HG03103 (cell line): ENCODE data around the gene AHNAK.
"Not testable (repeated sequence)": the region's sequence is repeated elsewhere in the genome, so short reads cannot be mapped to it uniquely, and the experiment has no call there.

Experiments
- ATAC-seq: cut with Tn5 transposase; IDR thresholded peaks from one replicate; pipeline ENCODE4 v1.9.1; 2021; ENCODE audit warnings: low read depth; ENCODE audit not compliant: unreplicated experiment

Gene AHNAK

DNA sequence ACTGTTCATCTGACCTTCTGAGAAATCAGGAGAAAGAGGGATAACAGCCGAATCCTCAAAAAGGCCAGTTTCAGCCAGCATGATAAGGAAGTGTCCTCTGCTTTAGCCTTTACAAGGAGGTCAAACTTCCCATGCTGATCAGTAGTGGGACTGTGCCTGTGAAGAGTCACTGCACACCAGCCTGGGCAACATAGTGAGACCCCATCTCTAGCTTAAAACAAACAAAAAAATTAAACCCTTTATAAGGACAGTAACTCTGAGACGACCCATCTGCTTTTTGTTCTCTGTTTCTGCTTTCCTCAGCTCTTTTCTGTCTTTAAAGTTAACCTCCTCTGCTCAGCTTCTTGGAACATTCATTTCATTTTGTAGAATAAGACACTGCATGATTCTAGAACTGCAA, 78.0 kb downstream of the AHNAK start:
- no peak for ATAC-seq

DNA sequence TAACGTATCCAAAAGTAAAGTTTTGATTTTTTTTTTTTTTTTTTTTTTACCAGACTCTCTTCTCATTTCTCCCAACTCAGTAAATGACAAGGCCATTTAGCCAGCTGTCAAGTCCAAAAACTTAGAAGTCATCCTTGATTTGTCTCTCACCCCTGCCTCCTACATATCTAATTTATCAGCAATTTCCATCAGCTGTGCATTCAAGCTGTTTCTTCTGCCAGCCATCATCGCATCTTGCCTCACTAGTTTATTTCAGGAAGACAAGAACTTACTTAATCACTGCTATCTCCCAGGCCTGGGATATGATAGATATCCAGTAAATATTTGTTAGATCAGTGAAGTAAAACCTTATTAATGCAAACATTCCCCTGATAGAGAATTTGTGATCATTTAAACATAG, 80.2 kb downstream of the AHNAK start:
- ATAC-seq: no peak

DNA sequence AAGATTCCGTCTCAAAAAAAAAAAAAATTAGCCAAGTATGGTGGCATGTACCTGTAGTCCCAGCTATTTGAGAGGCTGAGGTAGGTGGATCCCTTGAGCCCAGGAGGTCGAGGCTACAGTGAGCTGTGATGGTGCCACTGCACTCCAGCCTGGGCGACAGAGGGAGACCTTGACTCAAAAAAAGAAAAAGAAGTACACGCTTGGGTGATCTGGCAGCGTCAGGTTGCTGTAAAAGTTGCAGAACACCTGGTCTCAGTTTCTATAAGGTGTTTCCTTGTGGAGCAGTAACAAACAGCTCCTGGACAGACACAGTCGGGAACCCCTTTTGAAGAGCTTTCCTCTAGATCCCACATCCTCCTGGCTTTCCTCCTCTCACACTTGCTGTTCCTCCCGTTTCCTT, 82.0 kb downstream of the AHNAK start:
- ATAC-seq: no peak

DNA sequence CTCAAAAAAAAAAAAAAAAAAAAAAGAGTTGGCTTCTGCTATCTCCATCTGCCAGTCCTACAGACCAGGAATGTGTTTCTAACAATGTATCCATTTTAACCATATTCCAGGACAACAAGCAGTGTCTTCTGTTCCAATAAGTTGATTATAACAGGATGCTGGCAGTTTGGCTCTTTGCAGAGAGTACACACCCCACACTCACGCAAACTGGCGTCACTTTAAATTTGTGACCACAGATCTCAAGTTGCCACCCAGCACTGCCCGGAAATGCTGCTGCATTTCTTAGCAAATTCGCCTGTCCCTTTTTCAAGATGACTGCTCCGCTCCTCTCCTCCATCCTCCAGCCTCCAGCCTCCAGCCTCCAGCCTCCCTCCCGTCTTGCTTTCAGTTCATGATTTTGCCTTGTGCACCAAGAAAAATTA, 83.5 kb downstream of the AHNAK start:
- ATAC-seq: no peak

DNA sequence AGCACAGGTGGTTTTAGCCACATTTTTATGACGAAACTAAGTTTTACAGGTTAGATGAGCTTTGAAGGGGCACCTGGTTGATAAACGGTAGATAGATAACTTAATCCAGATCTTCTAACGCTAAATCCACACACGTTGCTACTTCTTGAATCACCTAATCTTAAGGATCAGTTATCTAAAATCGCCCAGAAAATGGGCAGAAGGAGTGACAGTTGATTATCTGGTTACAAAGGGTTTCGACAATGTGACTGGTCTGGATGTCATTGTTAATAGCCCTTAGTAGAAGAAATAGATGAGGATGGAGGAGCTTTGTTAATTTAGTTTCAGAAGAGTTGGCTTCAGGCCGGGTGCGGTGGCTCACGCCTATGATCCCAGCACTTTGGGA, 84.1 kb downstream of the AHNAK start:
- ATAC-seq: no peak

DNA sequence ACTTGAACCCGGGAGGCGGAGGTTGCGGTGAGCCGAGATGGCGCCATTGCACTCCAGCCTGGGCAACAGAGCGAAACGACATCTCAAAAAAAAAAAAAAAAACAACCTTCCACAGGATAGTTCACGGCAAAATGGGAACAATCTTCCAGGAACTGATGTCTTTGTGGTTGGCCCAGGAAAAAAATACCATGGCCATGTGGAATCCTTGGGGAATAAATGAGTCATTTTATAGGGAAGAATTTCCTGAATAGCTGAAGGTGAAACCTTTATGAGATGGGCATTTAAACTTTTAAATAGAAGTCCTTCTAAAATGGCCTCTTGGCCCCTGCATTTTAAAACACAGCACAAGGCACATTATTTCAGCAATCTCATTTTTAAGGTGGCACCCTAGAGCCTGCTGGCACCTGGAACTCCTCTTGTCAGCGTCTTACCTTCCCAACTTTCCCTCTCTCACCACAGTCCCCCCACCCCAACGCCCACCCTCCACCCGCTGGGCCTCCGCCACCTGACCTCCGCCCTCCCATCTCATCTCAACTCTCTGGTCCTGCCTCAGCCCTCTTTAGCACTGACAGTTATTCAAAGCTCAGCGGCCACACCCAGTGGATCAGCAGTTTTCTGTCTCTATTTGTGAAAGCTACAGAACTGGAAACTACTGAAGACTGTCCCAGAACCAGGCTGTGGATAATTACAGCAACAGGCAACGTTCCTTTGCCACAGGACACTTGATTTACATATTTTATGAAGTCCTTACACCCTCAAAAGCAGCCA, 84.7 kb downstream of the AHNAK start:
- ATAC-seq: no peak

DNA sequence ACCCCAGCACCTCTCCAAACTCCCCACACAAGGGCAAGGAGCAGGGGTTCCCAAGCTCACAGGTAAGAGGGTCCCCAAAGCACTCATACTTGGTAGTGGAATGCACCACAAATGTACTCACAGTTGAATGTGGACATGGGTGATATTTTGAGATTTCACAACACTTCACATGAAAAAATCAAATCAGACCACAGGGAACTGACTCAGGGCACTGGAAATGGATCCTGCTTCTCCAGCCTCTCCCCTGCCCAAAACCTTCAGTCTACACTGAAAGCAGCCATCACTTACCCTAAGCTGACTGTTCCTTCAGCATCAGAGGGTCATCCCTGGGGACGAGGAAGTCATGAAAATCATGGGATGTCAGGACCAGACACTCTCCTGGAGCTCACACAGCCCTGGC, 87.5 kb downstream of the AHNAK start:
- no peak for ATAC-seq

DNA sequence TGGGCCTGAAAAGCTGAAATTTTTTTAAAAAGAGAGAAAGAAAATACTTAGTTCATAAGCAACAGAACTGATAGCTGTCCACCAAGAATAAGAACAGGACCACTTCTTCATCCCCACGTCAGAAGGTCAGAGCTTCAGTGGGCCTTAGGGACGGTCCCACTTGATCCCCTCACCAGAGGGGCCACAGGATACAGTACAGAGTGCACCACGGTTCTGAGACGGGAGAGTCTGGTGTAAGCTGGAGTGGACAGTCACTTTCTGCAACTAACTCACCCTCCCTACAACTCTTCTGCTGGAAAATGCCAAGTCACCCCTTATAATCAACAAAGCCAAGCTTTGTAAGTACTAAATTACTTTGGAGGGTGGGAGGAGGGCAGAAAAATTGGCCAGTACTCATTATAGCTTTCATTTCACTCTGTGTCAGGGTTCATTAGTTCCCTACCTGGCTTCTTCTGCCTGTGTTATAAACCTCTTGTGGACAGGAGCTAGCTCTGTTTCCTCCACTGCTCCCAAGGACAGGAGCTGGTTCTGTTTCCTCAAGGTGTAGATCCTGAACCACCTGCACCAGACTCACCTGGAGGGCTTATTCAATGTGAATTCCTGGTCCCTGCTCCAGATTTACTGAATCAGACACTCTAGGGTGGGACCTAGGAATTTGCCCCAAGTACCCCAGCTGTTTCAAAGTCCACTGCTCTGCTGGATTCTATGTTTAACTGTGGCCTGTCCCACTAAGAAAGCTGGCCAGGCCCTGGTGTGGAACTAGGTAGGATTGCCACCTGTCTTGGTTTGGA, 88.2 kb downstream of the AHNAK start:
- no peak for ATAC-seq

DNA sequence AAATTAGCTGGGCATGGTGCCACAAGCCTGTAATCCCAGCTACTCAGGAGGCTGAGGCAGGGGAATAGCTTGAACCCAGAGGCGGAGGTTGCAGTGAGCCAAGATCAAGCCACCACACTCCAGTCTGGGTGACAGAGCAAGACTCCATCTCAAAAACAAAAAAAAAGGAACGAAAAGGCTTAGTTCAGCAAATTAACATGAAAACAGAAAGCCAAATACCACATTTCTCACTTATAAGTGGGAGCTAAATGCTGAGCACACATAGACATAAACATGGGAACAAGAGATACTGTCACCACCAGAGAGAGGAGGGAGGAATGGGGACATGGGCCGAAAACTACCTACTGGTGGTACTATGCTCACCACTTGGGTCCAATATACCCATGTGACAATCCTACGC, 89.1 kb downstream of the AHNAK start:
- ATAC-seq: no peak

DNA sequence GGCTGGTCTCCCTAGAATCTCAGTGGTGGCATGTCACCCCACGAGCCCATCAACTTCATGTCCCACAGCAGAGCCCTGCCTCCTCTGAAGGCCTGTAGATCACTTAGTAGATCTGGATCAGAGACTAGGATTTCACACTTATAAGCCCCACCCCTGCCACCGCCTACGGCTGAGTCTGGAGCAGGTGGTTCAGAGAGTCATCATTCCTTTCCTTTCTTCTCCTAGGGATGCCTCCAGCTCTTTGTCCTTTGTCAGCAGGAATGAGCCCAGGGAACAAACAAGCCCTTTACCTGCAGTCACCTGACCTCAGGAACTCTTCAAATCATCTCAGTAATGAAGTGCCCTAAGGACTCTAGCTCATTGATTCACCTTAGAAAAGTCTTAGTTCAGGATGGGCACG, 90.0 kb downstream of the AHNAK start:
- ATAC-seq: no peak

DNA sequence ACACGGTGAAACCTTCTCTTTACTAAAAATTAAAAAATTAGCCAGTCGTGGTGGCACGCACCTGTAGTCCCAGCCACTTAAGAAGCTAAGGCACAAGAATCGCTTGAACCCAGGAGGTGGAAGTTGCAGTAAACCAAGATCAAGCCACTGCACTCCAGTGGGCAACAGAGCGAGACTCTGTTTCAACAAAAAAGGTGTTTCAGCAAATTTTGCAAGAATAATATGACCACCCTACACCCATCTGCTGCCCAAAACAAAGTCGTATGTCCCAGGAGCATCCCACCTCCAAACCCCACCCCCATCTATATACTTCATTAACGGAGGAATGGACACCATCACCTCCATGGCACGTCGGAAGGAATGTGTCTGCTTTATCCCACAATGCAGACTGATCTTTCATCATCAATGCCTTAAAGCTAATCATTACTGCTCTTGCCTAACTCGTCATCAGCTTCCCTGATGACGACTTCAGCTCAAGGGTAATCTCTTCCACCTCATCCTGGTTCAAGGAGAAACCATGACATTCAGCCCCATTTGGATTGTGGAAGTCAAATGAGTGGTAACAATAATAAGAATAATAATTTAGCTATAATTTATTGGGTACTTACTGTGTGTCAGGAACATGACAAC, 93.7 kb downstream of the AHNAK start:
- no peak for ATAC-seq

DNA sequence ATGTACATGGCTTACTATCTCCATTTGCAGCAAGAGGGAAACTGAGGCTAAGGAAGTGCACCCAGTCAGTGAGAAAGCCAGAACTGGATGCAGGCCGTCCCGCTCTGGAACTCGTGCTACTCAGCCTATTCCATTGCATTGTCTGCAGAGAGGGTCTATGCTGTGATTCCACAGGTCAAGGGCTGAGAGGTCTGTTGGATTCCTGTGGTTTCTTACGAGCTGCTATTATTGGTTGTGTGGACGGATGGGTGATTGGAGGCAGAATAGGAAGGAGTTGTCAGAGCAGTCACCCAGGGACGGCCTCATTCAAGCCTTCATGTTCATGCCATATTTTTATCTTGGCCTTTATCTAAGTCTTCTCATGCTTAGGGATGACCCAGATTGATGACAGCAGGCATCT, 94.3 kb downstream of the AHNAK start:
- ATAC-seq: no peak

DNA sequence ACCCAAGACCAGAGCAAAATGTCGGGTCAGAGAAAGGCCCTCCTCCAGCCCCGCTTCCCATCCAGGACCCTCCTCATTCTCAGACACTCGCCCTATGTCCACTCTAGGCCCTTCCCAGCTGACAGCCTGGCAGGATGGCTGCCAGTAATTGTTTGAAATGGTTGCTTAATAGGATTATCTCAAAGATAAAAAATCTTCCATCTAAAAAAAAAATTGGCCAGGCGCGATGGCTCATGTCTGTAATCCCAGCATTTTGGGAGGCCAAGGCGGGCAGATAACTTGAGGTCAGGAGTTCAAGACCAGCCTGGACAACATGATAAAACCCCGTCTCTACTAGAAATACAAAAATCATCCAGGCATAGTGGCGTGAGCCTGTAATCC, 95.4 kb downstream of the AHNAK start:
- ATAC-seq: no peak

DNA sequence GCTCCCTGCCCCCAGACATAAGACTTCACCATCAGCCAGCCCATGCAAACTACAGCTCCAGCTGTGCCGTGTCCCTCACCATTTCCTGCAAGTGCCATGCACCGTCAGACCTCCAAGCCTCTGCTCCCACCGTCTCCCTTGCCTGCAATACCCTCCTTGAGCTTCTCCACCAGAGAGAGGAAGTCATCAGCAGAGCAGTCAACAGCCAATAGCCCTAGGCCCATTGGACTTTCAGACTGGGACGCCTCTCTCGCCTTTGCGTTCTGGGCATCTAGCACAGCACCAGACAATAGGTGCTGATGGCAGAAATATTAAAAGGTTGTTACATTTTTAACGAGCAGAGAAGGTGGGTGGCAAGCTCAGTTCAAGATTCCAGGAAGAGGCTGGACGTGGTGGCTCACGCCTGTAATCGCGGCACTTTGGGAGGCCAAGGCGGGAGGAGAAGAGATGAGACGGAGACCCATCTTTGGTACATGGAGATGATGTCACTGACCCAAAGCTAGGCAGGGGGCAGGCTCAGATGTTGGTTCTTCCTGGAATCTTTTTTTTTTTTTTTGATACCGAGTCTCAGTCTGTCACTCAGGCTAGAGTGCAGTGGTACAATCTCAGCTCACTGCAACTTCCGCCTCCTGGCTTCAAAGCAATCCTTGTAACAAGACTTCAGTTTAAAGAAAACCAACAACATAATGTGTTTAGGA, 95.9 kb downstream of the AHNAK start:
- no peak for ATAC-seq

DNA sequence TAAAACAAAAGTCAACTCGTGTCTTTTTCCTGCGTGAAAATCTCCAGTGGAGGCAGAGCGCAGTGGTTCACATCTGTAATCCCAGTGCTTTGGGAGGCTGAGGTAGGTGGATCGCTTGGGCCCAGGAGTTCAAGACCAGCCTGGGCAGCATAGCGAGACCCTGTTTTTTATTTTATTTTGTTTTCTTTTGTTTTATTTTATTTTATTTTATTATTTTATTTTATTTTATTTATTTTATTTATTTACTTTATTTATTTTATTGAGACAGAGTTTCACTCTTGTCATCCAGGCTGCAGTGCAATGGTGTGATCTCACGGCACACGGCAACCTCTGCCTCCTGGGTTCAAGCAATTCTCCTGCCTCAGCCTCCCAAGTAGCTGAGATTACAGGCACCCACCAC, 96.7 kb downstream of the AHNAK start:
- not testable (repeated sequence) for ATAC-seq

DNA sequence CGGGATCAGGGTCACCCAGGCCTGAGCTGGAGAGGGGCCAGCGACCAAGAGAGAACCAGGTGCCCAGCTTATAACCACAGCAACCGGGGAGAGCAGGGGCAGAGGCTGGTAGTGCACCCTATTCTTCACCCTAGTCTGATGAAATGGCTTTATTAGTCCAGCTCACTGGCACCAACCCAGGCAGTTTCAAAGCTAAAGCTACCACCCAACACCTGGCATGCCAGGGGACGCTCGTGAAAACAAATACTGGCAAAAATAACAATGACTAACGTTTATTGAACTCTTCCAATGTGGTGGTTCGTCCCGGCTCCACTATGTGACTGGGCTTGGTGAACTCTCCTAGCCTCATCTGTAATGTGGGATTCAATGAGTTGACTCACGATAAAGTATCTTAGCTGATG, 97.2 kb downstream of the AHNAK start:
- no peak for ATAC-seq

DNA sequence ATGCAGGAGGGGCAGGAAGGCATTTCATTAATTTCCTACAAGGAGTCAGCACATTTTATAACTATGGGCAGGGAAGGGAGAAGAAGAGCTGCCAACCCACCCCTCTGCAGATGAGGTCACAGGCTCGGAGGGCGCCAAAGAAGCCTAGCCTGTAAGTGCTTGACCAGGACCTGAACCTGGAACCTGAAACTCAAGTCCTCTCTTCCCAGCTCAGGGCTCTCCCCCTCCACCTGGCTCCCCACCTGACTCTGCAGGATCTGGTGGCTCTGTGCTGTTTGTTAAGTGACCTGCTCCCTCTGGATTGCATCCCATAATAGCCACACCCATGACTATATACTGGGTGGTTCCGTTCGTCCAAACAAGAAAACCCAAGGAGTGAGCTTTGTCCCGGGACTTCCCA, 100.5 kb downstream of the AHNAK start:
- ATAC-seq: no peak

DNA sequence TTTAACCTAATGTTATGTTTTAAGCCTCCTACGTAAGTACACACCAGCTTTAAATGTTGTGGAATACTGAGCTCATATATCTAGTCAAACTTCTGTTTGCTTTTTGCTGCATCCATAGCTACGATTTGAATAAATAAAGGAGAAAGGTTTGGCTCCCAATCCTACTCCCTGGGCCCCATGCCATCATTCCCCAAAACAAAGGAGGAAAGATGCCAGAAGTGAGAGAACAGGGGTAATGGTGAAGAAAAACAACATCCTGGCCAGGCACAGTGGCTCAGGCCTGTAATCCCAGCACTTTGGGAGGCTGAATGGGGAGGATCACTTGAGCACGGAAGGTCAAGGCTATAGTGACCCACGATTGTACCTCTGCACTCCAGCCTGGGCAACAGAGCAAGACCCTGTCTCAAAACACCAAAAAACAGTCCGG, 101.3 kb downstream of the AHNAK start:
- ATAC-seq: no peak

DNA sequence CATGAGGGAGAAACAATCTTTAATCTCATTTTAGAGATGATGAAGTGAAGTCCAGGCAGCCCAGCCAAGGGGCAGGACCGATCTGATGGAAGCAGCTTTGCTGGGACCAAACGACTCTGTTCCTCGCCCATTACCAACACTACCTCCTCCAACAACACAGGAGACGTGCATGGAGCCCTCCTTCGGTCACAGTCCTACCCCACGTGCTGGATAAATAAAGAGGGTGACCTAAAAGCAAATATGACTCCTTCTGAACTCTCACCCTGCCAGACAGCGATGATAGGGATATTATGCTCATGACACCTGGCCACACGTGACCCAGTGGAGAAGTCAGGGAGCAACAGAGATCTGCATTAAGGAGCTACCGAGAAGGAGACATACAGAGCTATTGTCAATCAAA, 101.8 kb downstream of the AHNAK start:
- ATAC-seq: no peak

DNA sequence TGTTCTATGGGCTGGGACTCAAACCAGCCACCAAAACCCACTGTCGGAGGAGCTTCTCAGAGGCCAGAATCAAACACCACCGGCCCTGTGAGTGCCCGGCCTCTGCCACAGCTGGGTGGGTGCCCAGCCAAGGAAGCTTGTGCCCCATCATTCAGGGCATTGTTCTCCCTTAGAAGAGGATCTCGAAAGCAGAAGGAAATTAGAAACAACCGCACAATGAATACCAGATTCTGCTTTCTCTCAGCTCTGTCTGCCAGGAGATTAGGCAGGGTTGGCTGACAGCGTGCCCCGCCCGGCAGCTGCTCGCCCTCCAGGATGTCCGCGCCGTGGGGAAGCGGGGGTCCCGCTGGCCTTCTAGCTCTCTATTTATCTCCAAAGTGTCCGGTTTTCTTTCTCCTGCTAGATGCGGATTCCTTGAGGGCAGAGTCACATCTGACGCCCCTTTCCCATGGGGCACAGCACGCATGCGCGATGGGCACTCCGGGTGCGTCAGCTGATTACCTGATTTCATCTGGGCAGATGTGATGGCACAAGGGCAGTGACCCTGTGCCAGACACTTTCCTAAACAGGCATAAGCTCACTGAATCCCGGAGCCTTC, 102.3 kb downstream of the AHNAK start:
- no peak for ATAC-seq
